Endothelial cell of umbilical vein (primary cell): Measurements from ENCODE around the gene CDX2. TPM values are rescaled to one million over a fixed set of nuclear protein-coding genes. Genes with fewer than 3 reads are reported as not detected.

Experiments
- BruUV-seq: library from RNA; stranded (reverse); fragments of 400-500 nt; replicated peaks from 2 replicates; lab custom pipeline; 2021; lab: Mats Ljungman, UMichigan
- CTCF ChIA-PET: fragments of 300-600, 350-600 bp; sonication (Branson Sonifier 250); formaldehyde crosslinking; loops from one replicate; lab custom pipeline; 2021; ENCODE audit warnings: antibody characterized with exemption, inconsistent platforms; lab: Charles Lee
- POLR2A ChIA-PET: fragments of 300-600, 350-600 bp; sonication (Branson Sonifier 250); formaldehyde crosslinking; loops from one replicate; lab custom pipeline; 2021; ENCODE audit warnings: antibody characterized with exemption, inconsistent platforms; lab: Charles Lee
- DNase-seq: peaks from one replicate; pipeline ENCODE4 v3.0.0-alpha.2; 2011; ENCODE audit warnings: low read depth, low spot score
- FAIRE-seq: peaks from 2 replicates; lab custom pipeline; 2011; peaks lifted over from hg19 to GRCh38; lab: Jason Lieb, UNC
- H2AFZ ChIP-seq: 2 replicates; pipeline ENCODE4 v1.6.0; 2012; ENCODE audit warnings: low read depth, low read length, control low read depth, inconsistent platforms
- H3K27ac ChIP-seq: 2 replicates; pipeline ENCODE4 v1.5.1; 2011; ENCODE audit warnings: low read depth, mild to moderate bottlenecking, control low read depth, low read length, moderate library complexity; ENCODE audit not compliant: insufficient read depth
- H3K27me3 ChIP-seq, 2 experiments: 2 replicates each; pipeline versions ENCODE4 v1.6.0 to v1.6.1; 2011; ENCODE audit warnings: low read length in 2 of 2, mixed read lengths in 1 of 2; ENCODE audit not compliant: control insufficient read depth in 2 of 2, insufficient read depth in 2 of 2
- H3K36me3 ChIP-seq, 2 experiments: 2 replicates in 1 of 2; 3 replicates in 1 of 2; pipeline ENCODE4 v1.5.1; 2011; ENCODE audit warnings: low read length in 2 of 2, mild to moderate bottlenecking in 1 of 2, moderate library complexity in 1 of 2; ENCODE audit not compliant: control insufficient read depth in 2 of 2, insufficient read depth in 2 of 2; ENCODE audit errors: extremely low read depth in 1 of 2
- H3K4me1 ChIP-seq: 3 replicates; pipeline ENCODE4 v1.5.1; 2011; ENCODE audit warnings: mild to moderate bottlenecking, low read length; ENCODE audit not compliant: control insufficient read depth, insufficient read depth; ENCODE audit errors: extremely low read depth
- H3K4me2 ChIP-seq: 2 replicates; pipeline ENCODE4 v1.6.1; 2011; ENCODE audit warnings: low read length, control low read depth, mixed read lengths; ENCODE audit not compliant: insufficient read depth
- H3K4me3 ChIP-seq, 3 experiments: fragments of 200-600 bp in 1 of 3; sonication (generic), shearing (Covaris generic) in 1 of 3; replicated peaks in 1 of 3; 2 replicates each; pipeline ENCODE4 v1.5.1; 2011 to 2016; ENCODE audit warnings: control low read depth in 3 of 3, low read length in 3 of 3, mild to moderate bottlenecking in 2 of 3, inconsistent platforms in 1 of 3, low read depth in 1 of 3, moderate library complexity in 1 of 3; ENCODE audit not compliant: insufficient read depth in 1 of 3
- H3K79me2 ChIP-seq: 2 replicates; pipeline ENCODE4 v1.6.0; 2012; ENCODE audit warnings: low read length, inconsistent platforms; ENCODE audit not compliant: control insufficient read depth, insufficient read depth
- H3K9ac ChIP-seq: replicated peaks from 2 replicates; pipeline ENCODE3; 2011; ENCODE audit warnings: low read length, control low read depth; ENCODE audit not compliant: insufficient read depth; ENCODE audit errors: extremely low read depth
- H3K9me1 ChIP-seq: replicated peaks from 3 replicates; pipeline ENCODE4 v1.6.0; 2011; ENCODE audit warnings: mild to moderate bottlenecking, low read length; ENCODE audit not compliant: control insufficient read depth, insufficient read depth; ENCODE audit errors: extremely low read depth
- H3K9me3 ChIP-seq: replicated peaks from 2 replicates; pipeline ENCODE4 v1.5.1; 2012; ENCODE audit warnings: low read length, inconsistent platforms; ENCODE audit not compliant: control insufficient read depth, insufficient read depth
- H4K20me1 ChIP-seq: replicated peaks from 2 replicates; pipeline ENCODE3; 2011; ENCODE audit warnings: mild to moderate bottlenecking, low read length; ENCODE audit not compliant: control insufficient read depth, insufficient read depth; ENCODE audit errors: extremely low read depth
- EZH2 ChIP-seq: IDR thresholded peaks from 2 replicates; pipeline ENCODE4 v1.6.1; 2012; ENCODE audit warnings: borderline replicate concordance, low read depth, mild to moderate bottlenecking, moderate library complexity, low read length, inconsistent platforms; ENCODE audit not compliant: severe bottlenecking
- JUN ChIP-seq: IDR thresholded peaks from 2 replicates; pipeline ENCODE4 v1.6.1; 2011; ENCODE audit warnings: borderline replicate concordance, low read depth; ENCODE audit not compliant: insufficient read length, insufficient read depth
- MAX ChIP-seq: IDR thresholded peaks from 2 replicates; pipeline ENCODE4 v1.6.1; 2011; ENCODE audit not compliant: insufficient read depth, insufficient read length
- MYC ChIP-seq: IDR thresholded peaks from one replicate; pipeline ENCODE4 v1.6.1; 2011; ENCODE audit warnings: mild to moderate bottlenecking, low read depth, low read length
- POLR2A ChIP-seq: IDR thresholded peaks from 2 replicates; pipeline ENCODE4 v1.6.1; 2012; ENCODE audit warnings: low read depth, mild to moderate bottlenecking, control low read depth, low read length
- POLR2AphosphoS5 ChIP-seq: IDR thresholded peaks from 2 replicates; pipeline ENCODE4 v1.6.1; 2012; ENCODE audit warnings: low read depth, mild to moderate bottlenecking, control low read depth, low read length, moderate library complexity; ENCODE audit not compliant: insufficient read depth
- dilution Hi-C: fragments of 300-500 bp; cut with MboI; formaldehyde crosslinking; loops from one replicate; pipeline ENCODE4 v1.15.0; 2019; ENCODE audit warnings: low sequenced_read_pairs; ENCODE audit not compliant: extremely low pct_ligation_motif_present
- intact Hi-C: fragments of 100-400 bp; cut with micrococcal nuclease; formaldehyde crosslinking; loops from one replicate; pipeline ENCODE4 v1.10.0; 2022
- polyA plus RNA-seq, 4 experiments: library from polyadenylated mRNA; depleted of rRNA in 3 of 4; stranded (reverse) in 3 of 4; unstranded in 1 of 4; fragments of >200 nt; gene quantifications; 2 replicates each; pipeline versions ENCODE4 v1.2.1 to v1.2.3, GENCODE V29; 2011 to 2012; ENCODE audit warnings: missing spikeins in 1 of 4
- total RNA-seq: library from RNA; stranded (reverse); gene quantifications from 2 replicates; pipeline ENCODE4 v1.2.3, GENCODE V29; 2021
- TF ChIP-seq, protein P1 (sequence below), 2 donors: IDR thresholded peaks; 1 replicate in 1 of 2; 2 replicates in 1 of 2; pipeline ENCODE4 v1.5.1; 2011; ENCODE audit warnings: low read length in 2 of 2, mild to moderate bottlenecking in 2 of 2, moderate library complexity in 2 of 2, control low read depth in 1 of 2, inconsistent platforms in 1 of 2, low read depth in 1 of 2; ENCODE audit not compliant: insufficient read depth in 1 of 2; ENCODE audit errors: extremely low read depth in 1 of 2

The CDX2 gene
- total and polyA plus RNA-seq, 2 donors (not counting 3 experiments of a cell fraction or from before 2014, with no cell fraction given) = not detected

DNA sequence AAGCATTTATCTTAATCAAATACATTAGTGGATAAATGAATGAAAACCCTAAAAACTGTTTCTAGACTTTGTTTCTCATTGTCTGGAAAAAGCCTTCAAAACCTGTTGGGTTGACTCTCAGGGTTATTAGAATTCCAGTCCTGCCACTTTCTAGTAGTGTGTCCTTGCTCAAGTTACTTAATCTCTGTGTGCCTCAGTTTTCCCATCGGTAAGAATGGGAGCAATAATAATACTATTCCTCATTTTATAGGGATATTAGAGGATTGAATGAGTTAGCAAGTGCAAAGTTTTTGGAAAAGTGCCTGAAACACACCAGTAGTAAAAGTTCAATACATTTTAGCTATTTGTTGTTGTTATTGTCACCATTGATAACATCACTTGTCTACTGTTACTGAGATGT is 16.5 kb upstream of the CDX2 start:
- Histone ChIP-seq H4K20me1 (no peaks in the 10 kb centered on the region), H3K4me2 (no peak overlapping the region), H3K27me3 (peaks cover 31% of the 10 kb centered on the region in 2 experiments), H3K36me3 (no peaks in the 10 kb centered on the region), H2AFZ (no peak overlapping the region), H3K4me3 (no peak overlapping the region), H3K9me3 (no peaks in the 10 kb centered on the region), H3K27ac (no peak overlapping the region), H3K9me1 (no peaks in the 10 kb centered on the region), H3K9ac (no peak overlapping the region), H3K4me1 (no peaks in the 10 kb centered on the region), H3K79me2 (no peaks in the 10 kb centered on the region)
- ChIA-PET CTCF (interaction anchor here (1.7 to 9.6 kb wide), 5 partner anchors 32 to 625 kb away, joined by 4 to 207 read pairs (median 30); no protein-coding TSS in a partner anchor), POLR2A (no interaction called here)
- DNase-seq (no peak), FAIRE-seq (no peak)
- BruUV-seq = no TSS peak
- dilution Hi-C loops (no loop called here), intact Hi-C loops (loop anchor here (10.0 kb wide), 1 partner anchor 1001 kb away; no protein-coding TSS in a partner anchor)
- no peak for TF ChIP-seq MAX
- TF ChIP-seq POLR2AphosphoS5 = no peak
- no peak for TF ChIP-seq JUN
- TF ChIP-seq POLR2A = no peak
- TF ChIP-seq, protein P1, sequence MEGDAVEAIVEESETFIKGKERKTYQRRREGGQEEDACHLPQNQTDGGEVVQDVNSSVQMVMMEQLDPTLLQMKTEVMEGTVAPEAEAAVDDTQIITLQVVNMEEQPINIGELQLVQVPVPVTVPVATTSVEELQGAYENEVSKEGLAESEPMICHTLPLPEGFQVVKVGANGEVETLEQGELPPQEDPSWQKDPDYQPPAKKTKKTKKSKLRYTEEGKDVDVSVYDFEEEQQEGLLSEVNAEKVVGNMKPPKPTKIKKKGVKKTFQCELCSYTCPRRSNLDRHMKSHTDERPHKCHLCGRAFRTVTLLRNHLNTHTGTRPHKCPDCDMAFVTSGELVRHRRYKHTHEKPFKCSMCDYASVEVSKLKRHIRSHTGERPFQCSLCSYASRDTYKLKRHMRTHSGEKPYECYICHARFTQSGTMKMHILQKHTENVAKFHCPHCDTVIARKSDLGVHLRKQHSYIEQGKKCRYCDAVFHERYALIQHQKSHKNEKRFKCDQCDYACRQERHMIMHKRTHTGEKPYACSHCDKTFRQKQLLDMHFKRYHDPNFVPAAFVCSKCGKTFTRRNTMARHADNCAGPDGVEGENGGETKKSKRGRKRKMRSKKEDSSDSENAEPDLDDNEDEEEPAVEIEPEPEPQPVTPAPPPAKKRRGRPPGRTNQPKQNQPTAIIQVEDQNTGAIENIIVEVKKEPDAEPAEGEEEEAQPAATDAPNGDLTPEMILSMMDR (IDR thresholded peaks at IDR 0.05; ENCODE audit: extremely low read depth in 1 of 2, insufficient read depth in 1 of 2, low read depth in 1 of 2, low read length in 2 of 2) = no peak
- TF ChIP-seq MYC = no peak
- no peak for TF ChIP-seq EZH2
